Ascending aorta (tissue), 2 donors: ENCODE results near the gene APIP. TPM values are rescaled to one million over a fixed set of nuclear protein-coding genes. Genes with fewer than 3 reads are reported as not detected.

ENCODE experiments used
- DNase-seq, 2 donors: peaks; one replicate each; pipeline ENCODE4 v3.0.0-alpha.2; 2019; ENCODE audit warnings: low spot score in 2 of 2
- H3K27ac ChIP-seq, 2 donors: fragments of 200-600 bp; sonication (generic); one replicate each; pipeline ENCODE4 v1.5.1; 2016 to 2017; ENCODE audit warnings: mild to moderate bottlenecking in 1 of 2
- H3K27me3 ChIP-seq: fragments of 200-600 bp; sonication (generic); one replicate; pipeline ENCODE4 v1.5.1; 2017
- H3K36me3 ChIP-seq, 2 donors: fragments of 200-600 bp; sonication (generic); one replicate each; pipeline ENCODE4 v1.5.1; 2016
- H3K4me1 ChIP-seq, 2 donors: fragments of 200-600 bp; sonication (generic); one replicate each; pipeline ENCODE4 v1.5.1; 2016 to 2017; ENCODE audit warnings: mild to moderate bottlenecking in 1 of 2
- H3K4me3 ChIP-seq, 2 donors: fragments of 200-600 bp; sonication (generic); one replicate each; pipeline ENCODE4 v1.5.1; 2016 to 2017; ENCODE audit warnings: mild to moderate bottlenecking in 1 of 2
- H3K9me3 ChIP-seq, 2 donors: fragments of 200-600 bp; sonication (generic); one replicate each; pipeline ENCODE4 v1.5.1; 2016
- CTCF ChIP-seq, 3 experiments: fragments of 200-600 bp in 2 of 3; fragments of 450-650 bp in 1 of 3; sonication (generic) in 2 of 3; IDR thresholded peaks; one replicate each; pipeline ENCODE4 v1.5.1; 2016 to 2019; ENCODE audit warnings: antibody characterized with exemption in 3 of 3, mild to moderate bottlenecking in 1 of 3, moderate library complexity in 1 of 3
- intact Hi-C: fragments of 100-400 bp; cut with DNase I; formaldehyde crosslinking; loops from one replicate; pipeline ENCODE4 v1.15.1; 2023
- total RNA-seq: library from RNA; depleted of rRNA; stranded (reverse); fragments of >200 nt; gene quantifications from one replicate; pipeline ENCODE4 v1.1.0, GENCODE V29; 2016

APIP gene
- total RNA-seq, 1 donor from 2014 or later: 3.6 TPM

GRCh38 chr11:34877375-34877975, 38.7 kb downstream of the APIP start:
- H3K27ac ChIP-seq: no peak overlapping the region
- no peaks in the 10 kb centered on the region for H3K4me1 ChIP-seq
- H3K36me3 ChIP-seq: peaks cover 6 to 15% of the 10 kb centered on the region in 2 donors
- no peaks in the 10 kb centered on the region for H3K27me3 ChIP-seq
- H3K4me3 ChIP-seq: no peak overlapping the region
- no peaks in the 10 kb centered on the region for H3K9me3 ChIP-seq
- TF ChIP-seq CTCF (IDR thresholded peaks at IDR 0.05): no peak
- no peak for DNase-seq
- intact Hi-C loops: no loop called here

GRCh38 chr11:34874202-34874601, 42.0 kb downstream of the APIP start:
- Histone ChIP-seq H3K9me3 (no peaks in the 10 kb centered on the region), H3K4me3 (no peak overlapping the region), H3K27ac (no peak overlapping the region), H3K4me1 (no peaks in the 10 kb centered on the region), H3K27me3 (no peaks in the 10 kb centered on the region), H3K36me3 (no peaks in the 10 kb centered on the region)
- DNase-seq: no peak
- no peak for TF ChIP-seq CTCF (IDR thresholded peaks at IDR 0.05)
- intact Hi-C loops: no loop called here

GRCh38 chr11:34870548-34871196, 45.5 kb downstream of the APIP start:
- TF ChIP-seq CTCF (IDR thresholded peaks at IDR 0.05): no peak
- Histone ChIP-seq H3K27me3 (no peaks in the 10 kb centered on the region), H3K4me1 (no peaks in the 10 kb centered on the region), H3K4me3 (no peak overlapping the region), H3K9me3 (no peaks in the 10 kb centered on the region), H3K36me3 (no peaks in the 10 kb centered on the region), H3K27ac (no peak overlapping the region)
- intact Hi-C loops: no loop called here
- no peak for DNase-seq

GRCh38 chr11:34869425-34869824, 46.8 kb downstream of the APIP start:
- no peaks in the 10 kb centered on the region for H3K9me3 ChIP-seq
- H3K4me1 ChIP-seq: no peaks in the 10 kb centered on the region
- H3K27ac ChIP-seq: no peak overlapping the region
- no peaks in the 10 kb centered on the region for H3K36me3 ChIP-seq
- H3K4me3 ChIP-seq: no peak overlapping the region
- no peak for DNase-seq
- intact Hi-C loops: no loop called here
- H3K27me3 ChIP-seq: no peaks in the 10 kb centered on the region
- no peak for TF ChIP-seq CTCF (IDR thresholded peaks at IDR 0.05)

GRCh38 chr11:34866375-34866774, 49.8 kb downstream of the APIP start:
- no peaks in the 10 kb centered on the region for H3K4me1 ChIP-seq
- no peak for TF ChIP-seq CTCF (IDR thresholded peaks at IDR 0.05)
- DNase-seq: no peak
- no peak overlapping the region for H3K4me3 ChIP-seq
- no peaks in the 10 kb centered on the region for H3K36me3 ChIP-seq
- H3K27me3 ChIP-seq: no peaks in the 10 kb centered on the region
- intact Hi-C loops: no loop called here
- H3K27ac ChIP-seq: no peak overlapping the region
- no peaks in the 10 kb centered on the region for H3K9me3 ChIP-seq
